Activated T-helper 1 cell treated with anti-CD3 and anti-CD28 coated beads, Interleukin-12 subunit alpha, Interleukin-12 subunit beta, Interleukin-2, Interleukin-4 antibody, amounts not matched to agents 30 ng/mL and 10 ng/mL and 1 ng/mL, durations not matched to agents 14 hours and 24 hours and 36 hours (primary cell): ENCODE results near the gene ITGB3. TPM values are rescaled to one million over a fixed set of nuclear protein-coding genes. Genes with fewer than 3 reads are reported as not detected.
"Not testable (repeated sequence)": the region's sequence is repeated elsewhere in the genome, so short reads cannot be mapped to it uniquely, and the experiment has no call there.

Experiments
- DNase-seq: peaks from one replicate; pipeline ENCODE4 v3.0.0; 2021; ENCODE audit warnings: low spot score
- H3K27ac Mint-ChIP-seq: one replicate; pipeline ENCODE4 v1.8.0; 2021; ENCODE audit warnings: mild to moderate bottlenecking, mixed read lengths
- H3K27me3 Mint-ChIP-seq: one replicate; pipeline ENCODE4 v1.8.0; 2022; ENCODE audit warnings: mild to moderate bottlenecking, moderate library complexity, mixed read lengths; ENCODE audit not compliant: insufficient read depth
- H3K36me3 Mint-ChIP-seq: one replicate; pipeline ENCODE4 v1.8.0; 2021; ENCODE audit warnings: low read depth, mixed read lengths
- H3K4me1 Mint-ChIP-seq: one replicate; pipeline ENCODE4 v1.8.0; 2021; ENCODE audit warnings: low read depth, mixed read lengths
- H3K4me3 Mint-ChIP-seq: one replicate; pipeline ENCODE4 v1.8.0; 2021; ENCODE audit warnings: mild to moderate bottlenecking, moderate library complexity, mixed read lengths
- H3K9me3 Mint-ChIP-seq: one replicate; pipeline ENCODE4 v1.8.0; 2021; ENCODE audit warnings: mixed read lengths
- intact Hi-C: fragments of 100-400 bp; cut with micrococcal nuclease; formaldehyde crosslinking; loops from one replicate; pipeline ENCODE4 v1.15.1; 2024
- total RNA-seq: library from RNA; stranded (reverse); gene quantifications from 2 replicates; pipeline ENCODE4 v1.2.3, GENCODE V29; 2022

The ITGB3 gene
- total RNA-seq, 1 donor from 2014 or later: not detected

DNA sequence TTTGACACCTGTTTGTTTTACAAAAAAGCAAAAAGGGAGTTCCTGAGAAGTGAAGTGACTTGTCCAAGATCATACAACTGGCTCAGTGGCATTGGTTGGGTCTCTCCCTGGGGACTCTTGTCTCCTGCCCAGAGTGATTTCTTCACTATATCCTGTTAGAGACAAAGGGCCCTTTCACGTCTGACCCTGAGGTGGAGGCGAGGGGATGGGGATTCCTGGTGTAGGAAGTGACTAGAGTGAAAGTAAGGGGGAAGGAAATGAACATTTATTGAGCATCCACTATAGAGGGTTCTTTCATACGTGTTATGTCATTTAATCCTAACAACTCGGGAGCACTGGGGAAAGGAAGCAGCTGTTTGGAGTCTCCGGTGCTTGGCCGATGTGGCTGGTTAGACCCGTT, 9.0 kb downstream of the ITGB3 start:
- H3K9me3 Mint-ChIP-seq: no peaks in the 10 kb centered on the region
- H3K27me3 Mint-ChIP-seq: peaks cover 30% of the 10 kb centered on the region
- H3K36me3 Mint-ChIP-seq: no peaks in the 10 kb centered on the region
- no peak for DNase-seq
- H3K4me3 Mint-ChIP-seq: no peak overlapping the region
- H3K27ac Mint-ChIP-seq: no peak overlapping the region
- intact Hi-C loops: no loop called here
- peaks cover 13% of the 10 kb centered on the region for H3K4me1 Mint-ChIP-seq

DNA sequence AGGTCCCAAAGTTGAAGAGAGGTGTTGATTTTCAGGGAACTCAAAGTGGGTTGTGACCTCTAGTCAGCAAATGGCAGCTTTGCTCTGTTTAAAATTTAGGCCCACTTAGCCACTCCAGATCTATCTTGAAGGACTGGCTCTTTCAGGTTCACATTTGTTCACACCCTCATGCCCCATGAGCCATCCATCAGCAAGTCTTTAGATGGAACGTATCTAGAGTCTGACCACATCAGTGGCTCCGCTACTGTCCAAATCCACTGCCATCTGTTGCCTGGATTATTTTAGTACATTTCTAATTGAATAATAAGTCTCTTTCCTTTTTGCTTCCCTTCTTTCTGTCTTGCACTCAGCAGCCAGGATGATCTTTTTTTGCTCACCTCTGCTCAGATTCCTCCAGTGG, 10.5 kb downstream of the ITGB3 start:
- H3K4me3 Mint-ChIP-seq: no peak overlapping the region
- peaks cover 17% of the 10 kb centered on the region for H3K27me3 Mint-ChIP-seq
- H3K4me1 Mint-ChIP-seq: no peaks in the 10 kb centered on the region
- H3K27ac Mint-ChIP-seq: no peak overlapping the region
- intact Hi-C loops: no loop called here
- no peak for DNase-seq
- no peaks in the 10 kb centered on the region for H3K36me3 Mint-ChIP-seq
- H3K9me3 Mint-ChIP-seq: peaks cover under 1% of the 10 kb centered on the region

- Mint-ChIP-seq H3K4me1 (no peaks in the 10 kb centered on the region), H3K9me3 (peaks cover 7% of the 10 kb centered on the region), H3K36me3 (no peaks in the 10 kb centered on the region), H3K4me3 (no peak overlapping the region), H3K27me3 (peaks cover 14% of the 10 kb centered on the region), H3K27ac (no peak overlapping the region)
- no peak for DNase-seq
- intact Hi-C loops: no loop called here
Observed at GRCh38 chr17:47265983-47266541, 12.4 kb downstream of the ITGB3 start.

DNA sequence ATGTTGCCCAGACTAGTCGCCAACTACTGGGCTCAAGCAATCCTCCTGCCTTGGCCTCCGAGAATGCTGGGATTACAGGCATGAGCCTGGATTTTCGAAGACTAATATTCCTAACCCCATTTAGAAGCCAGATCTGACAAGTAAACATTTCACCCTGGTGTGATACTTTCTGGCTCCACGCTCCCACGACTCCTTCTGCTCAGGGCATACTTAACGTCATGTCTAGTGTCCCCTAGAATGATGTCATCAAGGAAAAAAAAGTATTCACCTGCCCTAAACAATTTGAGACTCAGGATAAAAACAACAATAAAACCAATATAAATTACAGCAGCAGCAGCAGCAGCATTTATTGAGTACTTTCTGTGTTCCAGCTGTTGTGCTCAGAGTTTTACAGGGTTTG, 13.2 kb downstream of the ITGB3 start:
- Mint-ChIP-seq H3K4me3 (no peak overlapping the region), H3K9me3 (peaks cover 7% of the 10 kb centered on the region), H3K27ac (no peak overlapping the region), H3K4me1 (no peaks in the 10 kb centered on the region), H3K27me3 (peaks cover 13% of the 10 kb centered on the region), H3K36me3 (no peaks in the 10 kb centered on the region)
- DNase-seq: no peak
- intact Hi-C loops: no loop called here

GRCh38 chr17:47267354-47267828, 13.8 kb downstream of the ITGB3 start:
- Mint-ChIP-seq H3K9me3 (peaks cover 7% of the 10 kb centered on the region), H3K27ac (no peak overlapping the region), H3K4me1 (no peaks in the 10 kb centered on the region), H3K4me3 (no peak overlapping the region), H3K36me3 (no peaks in the 10 kb centered on the region), H3K27me3 (peaks cover 13% of the 10 kb centered on the region)
- intact Hi-C loops: no loop called here
- no peak for DNase-seq

DNA sequence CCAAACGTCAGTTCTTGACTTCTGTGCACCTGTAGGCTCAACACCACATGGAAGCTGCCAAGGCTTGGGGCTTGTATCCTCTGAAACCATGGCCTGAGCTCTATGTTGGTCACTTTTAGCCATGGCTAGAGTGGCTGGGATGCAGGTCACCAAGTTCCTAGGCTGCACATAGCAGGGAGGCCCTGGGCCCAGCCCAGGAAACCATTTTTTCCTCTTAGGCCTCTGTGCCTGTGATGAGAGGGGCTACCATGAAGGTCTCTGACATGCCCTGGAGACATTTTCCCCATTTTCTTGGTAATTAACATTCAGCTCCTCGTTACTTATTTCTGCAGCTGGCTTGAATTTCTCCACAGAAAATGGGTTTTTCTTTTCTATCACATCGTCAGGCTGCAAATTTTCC, 15.3 kb downstream of the ITGB3 start:
- H3K9me3 Mint-ChIP-seq, DNase-seq, H3K36me3 Mint-ChIP-seq, H3K4me1 Mint-ChIP-seq, H3K4me3 Mint-ChIP-seq, intact Hi-C loops, H3K27ac Mint-ChIP-seq: not testable (repeated sequence)
- peaks cover 16% of the 10 kb centered on the region for H3K27me3 Mint-ChIP-seq

DNA sequence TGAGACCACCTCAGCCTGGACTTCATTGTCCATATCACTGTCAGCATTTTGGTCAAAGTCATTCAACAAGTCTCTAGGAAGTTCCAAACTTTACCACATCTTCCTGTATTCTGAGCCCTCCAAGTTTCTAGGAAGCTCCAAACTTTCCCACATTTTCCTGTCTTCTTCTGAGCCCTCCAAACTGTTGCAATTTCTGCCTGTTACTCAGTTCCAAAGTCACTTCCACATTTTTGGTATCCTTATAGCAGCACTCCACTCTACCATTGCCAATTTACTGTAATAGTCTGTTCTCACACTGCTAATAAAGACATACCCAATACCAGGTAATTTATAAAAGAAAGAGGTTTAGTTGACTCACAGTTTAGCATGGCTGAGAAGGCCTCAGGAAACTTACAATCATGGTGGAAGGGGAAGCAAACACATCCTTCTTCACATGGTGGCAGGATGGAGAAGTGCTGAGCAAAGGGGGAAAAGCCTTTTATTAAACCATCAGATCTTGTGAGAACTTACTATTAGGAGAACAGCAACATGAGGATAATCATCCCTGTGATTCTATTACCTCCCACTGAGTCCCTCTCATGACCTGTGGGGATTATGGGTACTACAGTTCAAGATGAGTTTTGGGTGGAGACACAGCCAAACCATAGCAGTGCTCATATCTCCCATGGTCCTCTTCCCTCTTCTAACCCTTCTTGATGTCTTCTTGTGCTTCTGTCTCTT, 16.1 kb downstream of the ITGB3 start:
- intact Hi-C loops, H3K4me3 Mint-ChIP-seq, H3K27ac Mint-ChIP-seq, H3K36me3 Mint-ChIP-seq, DNase-seq, H3K9me3 Mint-ChIP-seq, H3K4me1 Mint-ChIP-seq: not testable (repeated sequence)
- H3K27me3 Mint-ChIP-seq: peaks cover 17% of the 10 kb centered on the region

DNA sequence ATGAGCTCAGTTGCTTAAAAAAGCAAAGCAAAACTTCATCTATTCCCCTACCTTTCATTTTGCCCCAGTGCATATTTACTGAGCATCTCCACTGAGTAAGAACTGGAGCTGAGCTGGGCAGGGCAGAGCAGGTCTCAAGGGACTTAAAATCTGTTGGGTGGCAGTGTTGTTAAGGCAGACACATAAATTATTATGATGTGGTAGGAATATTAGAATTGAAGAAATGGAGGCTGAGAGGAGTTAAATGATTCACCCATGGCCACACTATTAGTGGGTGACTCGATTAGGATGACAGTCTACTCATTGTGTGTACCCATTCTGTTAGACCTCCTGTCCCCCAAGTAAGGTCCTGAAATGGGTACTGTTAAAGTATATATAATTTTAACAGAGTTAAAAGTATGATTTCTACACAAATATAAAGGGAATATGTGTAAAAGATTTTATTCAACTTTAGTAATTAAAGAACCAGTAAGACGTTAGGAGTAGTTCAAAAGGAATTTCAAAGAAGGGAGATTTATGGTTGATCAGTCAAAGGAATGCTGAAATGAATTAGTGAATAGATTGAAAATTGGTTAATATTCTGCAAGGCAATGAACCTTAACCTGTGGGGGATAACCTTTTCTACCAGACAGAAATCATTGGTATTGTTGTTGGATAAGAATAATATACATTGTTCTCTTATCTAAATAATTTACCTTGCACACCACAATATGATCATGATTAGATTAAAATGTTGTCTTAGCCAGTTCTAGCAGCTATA, 17.5 kb downstream of the ITGB3 start:
- DNase-seq: no peak
- Mint-ChIP-seq H3K4me3 (no peak overlapping the region), H3K27ac (no peak overlapping the region), H3K4me1 (no peaks in the 10 kb centered on the region), H3K9me3 (peaks cover 7% of the 10 kb centered on the region), H3K27me3 (peaks cover 20% of the 10 kb centered on the region), H3K36me3 (no peaks in the 10 kb centered on the region)
- intact Hi-C loops: no loop called here

- Mint-ChIP-seq H3K4me1 (no peaks in the 10 kb centered on the region), H3K9me3 (peaks cover 7% of the 10 kb centered on the region), H3K27ac (no peak overlapping the region), H3K4me3 (no peak overlapping the region), H3K27me3 (peaks cover 20% of the 10 kb centered on the region), H3K36me3 (no peaks in the 10 kb centered on the region)
- DNase-seq: no peak
- intact Hi-C loops: no loop called here
Observed at GRCh38 chr17:47272491-47272890, 18.9 kb downstream of the ITGB3 start.

DNA sequence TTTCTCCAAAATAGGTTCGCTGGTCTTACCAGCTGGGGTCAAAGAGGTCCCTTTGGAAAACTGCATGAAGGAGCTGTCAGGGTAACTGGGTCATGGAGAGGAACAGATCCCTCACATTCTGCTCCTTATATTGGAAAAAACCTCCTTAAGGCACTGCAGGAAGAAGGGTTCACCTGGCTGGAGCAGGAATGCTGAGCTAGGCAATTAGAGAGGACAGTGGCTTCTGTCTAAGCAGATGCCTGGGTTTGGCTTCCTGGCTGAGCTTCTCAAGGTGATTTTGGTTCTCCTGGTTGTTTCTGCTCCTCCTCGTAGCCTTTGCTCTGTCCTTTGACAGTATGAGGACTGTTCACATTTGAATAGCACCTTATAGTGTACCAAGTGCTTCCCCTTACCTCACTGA, 19.6 kb downstream of the ITGB3 start:
- H3K36me3 Mint-ChIP-seq: no peaks in the 10 kb centered on the region
- intact Hi-C loops: no loop called here
- H3K27me3 Mint-ChIP-seq: peaks cover 20% of the 10 kb centered on the region
- H3K4me1 Mint-ChIP-seq: no peaks in the 10 kb centered on the region
- peaks cover 7% of the 10 kb centered on the region for H3K9me3 Mint-ChIP-seq
- DNase-seq: no peak
- no peak overlapping the region for H3K27ac Mint-ChIP-seq
- H3K4me3 Mint-ChIP-seq: no peak overlapping the region

GRCh38 chr17:47274319-47275069, 20.9 kb downstream of the ITGB3 start:
- Mint-ChIP-seq H3K27me3 (peaks cover 24% of the 10 kb centered on the region), H3K9me3 (peaks cover 4% of the 10 kb centered on the region), H3K36me3 (no peaks in the 10 kb centered on the region), H3K27ac (no peak overlapping the region), H3K4me3 (no peak overlapping the region), H3K4me1 (peaks cover 7% of the 10 kb centered on the region)
- intact Hi-C loops: no loop called here
- DNase-seq: no peak

- Mint-ChIP-seq H3K27me3 (peaks cover 22% of the 10 kb centered on the region), H3K27ac (no peak overlapping the region), H3K36me3 (no peaks in the 10 kb centered on the region), H3K4me1 (peaks cover 7% of the 10 kb centered on the region), H3K4me3 (no peak overlapping the region), H3K9me3 (no peaks in the 10 kb centered on the region)
- intact Hi-C loops: no loop called here
- no peak for DNase-seq
Observed at GRCh38 chr17:47275245-47275984, 21.8 kb downstream of the ITGB3 start.
